HFF-Myc (cell line): ENCODE data around the gene AGAP1.
A peak's percentile ranks its signal among the peaks of the same experiment; 100 is the strongest.

Experiments
- DNase-seq: peaks from one replicate; pipeline ENCODE4 v3.0.0-alpha.2; 2011; ENCODE audit warnings: low read depth; ENCODE audit errors: extremely low read depth
- H3K4me3 ChIP-seq: replicated peaks from 2 replicates; pipeline ENCODE4 v1.5.1; 2011; ENCODE audit warnings: low read depth, mild to moderate bottlenecking, control low read depth, low read length
- TF ChIP-seq, protein P1 (sequence below): IDR thresholded peaks from 2 replicates; pipeline ENCODE4 v1.5.1; 2012; ENCODE audit warnings: mild to moderate bottlenecking, low read depth, low read length, control low read depth; ENCODE audit errors: missing control alignments

The AGAP1 gene

DNA sequence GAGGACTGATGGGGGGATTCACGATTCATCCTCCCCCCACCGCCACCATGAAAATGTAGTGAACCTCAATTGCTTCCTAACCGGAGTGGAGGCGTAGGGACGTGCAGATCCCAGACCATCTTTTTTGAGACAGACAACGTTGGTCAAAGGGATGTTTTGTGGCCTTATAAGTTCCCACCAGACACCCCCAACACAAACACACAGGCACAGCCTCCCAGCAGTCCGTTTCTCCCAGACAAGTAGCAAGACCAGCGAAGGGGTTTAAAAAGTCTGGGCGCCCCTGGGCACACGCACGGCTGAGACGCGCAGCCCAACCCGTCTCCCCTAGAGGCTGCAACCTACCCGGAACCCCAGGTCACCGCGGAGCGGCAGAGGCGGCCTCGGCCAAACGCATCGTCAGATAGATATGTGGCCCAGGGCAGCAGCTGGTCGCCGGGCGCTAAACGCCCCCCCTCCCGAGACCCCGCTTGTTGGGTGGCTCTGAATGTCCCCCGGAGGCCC lies 673.0 kb downstream of the AGAP1 start:
- no peak overlapping the region for H3K4me3 ChIP-seq
- TF ChIP-seq, protein P1, sequence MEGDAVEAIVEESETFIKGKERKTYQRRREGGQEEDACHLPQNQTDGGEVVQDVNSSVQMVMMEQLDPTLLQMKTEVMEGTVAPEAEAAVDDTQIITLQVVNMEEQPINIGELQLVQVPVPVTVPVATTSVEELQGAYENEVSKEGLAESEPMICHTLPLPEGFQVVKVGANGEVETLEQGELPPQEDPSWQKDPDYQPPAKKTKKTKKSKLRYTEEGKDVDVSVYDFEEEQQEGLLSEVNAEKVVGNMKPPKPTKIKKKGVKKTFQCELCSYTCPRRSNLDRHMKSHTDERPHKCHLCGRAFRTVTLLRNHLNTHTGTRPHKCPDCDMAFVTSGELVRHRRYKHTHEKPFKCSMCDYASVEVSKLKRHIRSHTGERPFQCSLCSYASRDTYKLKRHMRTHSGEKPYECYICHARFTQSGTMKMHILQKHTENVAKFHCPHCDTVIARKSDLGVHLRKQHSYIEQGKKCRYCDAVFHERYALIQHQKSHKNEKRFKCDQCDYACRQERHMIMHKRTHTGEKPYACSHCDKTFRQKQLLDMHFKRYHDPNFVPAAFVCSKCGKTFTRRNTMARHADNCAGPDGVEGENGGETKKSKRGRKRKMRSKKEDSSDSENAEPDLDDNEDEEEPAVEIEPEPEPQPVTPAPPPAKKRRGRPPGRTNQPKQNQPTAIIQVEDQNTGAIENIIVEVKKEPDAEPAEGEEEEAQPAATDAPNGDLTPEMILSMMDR, result no peak

DNA sequence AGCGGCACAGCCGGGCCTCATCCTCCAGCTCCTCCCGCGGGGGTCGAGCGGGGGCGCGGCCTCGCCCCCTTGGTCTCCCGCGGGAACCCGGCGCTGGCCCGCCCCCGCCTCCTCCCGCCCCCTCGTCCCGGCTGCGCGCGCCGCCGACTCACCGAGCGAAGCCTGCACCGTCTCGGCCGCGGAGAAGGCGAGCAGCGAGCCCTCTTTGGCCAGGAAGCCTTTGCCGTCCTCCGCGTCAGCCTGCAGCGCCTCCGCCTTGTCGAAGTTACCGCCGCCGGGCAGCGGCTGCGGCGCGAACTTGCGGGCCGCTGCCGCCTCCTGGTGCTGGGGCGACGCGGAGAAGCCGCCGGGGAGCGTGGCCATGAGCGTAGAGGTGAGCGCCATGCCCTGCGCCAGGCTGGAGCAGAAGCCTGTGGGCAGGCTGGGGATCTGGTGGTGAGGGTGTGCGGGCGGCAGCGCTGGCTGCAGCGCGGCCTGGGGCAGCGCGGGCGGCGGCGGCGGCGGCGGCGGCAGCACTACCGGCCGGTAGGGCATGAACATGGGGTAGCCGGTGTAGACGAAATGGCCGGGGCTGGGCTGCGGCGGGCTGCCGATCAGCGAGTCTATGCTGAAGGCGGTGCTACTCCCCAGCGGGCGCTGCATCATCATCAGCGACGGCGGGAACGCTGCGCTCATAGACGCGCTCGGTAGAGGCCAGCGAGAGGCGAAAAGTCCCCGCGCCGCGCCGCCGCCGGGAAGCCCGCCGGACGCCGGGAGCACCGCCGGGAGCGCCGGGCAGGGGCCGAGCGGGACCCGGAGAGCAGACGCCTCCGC lies 673.7 kb downstream of the AGAP1 start:
- TF ChIP-seq, protein P1, result peak; percentile 17
- DNase-seq, result no peak
- no peak overlapping the region for H3K4me3 ChIP-seq

More for the DNA sequence above, 673.0 kb downstream of the AGAP1 start:
- DNase-seq, result no peak

DNA sequence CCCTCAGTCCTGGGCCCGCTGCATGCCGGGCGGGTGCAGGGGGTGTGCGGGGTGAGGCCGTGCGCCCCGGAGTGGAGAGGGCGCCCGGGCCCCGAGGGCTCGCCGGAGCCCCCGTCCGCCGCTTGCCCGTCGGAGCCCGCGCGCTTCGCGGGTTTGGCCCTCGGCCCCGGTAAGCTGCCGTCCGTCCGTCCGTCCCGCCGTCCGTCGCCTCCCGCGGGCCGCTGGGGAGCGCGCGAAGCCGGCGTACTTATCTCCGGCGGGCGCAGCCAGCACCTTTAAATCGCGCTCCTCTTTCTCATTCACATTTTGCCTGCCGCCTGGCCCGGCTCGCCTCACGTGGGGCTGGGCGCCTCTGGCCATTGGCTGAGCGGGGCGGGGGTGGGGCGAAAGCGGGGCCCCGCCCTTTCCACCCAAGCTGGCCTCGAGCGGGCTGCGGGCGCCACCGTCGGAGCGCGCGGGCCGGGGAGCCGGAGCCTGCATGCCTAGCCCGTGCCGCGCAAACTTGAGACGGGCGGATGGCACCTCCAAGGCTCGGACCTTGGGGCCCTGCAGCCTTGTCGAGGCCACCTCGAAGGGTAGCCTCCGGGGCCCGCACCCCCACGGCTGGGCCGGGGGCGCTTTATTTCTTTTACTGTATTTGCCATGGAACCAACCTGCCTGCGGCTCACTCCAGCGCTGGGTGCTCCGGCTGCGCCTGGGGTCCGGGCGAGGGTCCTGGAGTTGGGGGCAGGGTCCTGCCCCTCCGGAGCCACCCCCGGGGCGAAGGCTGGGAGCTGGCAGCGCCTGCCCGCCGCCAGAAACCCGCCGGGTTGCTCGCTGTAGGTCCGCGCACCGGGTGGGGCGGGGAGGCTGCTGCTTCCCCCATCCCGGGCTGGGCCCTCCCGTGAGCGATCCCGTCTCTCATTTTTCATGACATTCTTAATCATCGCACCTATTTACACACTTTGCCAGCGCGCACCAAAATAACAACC lies 674.6 kb downstream of the AGAP1 start, which contains the start of gene GBX2:
GBX2 (minus strand) TSS at position 277 of the 971 bp plus-strand sequence. CDS start 415 bp downstream, outside the sequence.
- H3K4me3 ChIP-seq, result no peak within 1 kb of the TSS
- no peak for DNase-seq
- TF ChIP-seq, protein P1, result no peak

DNA sequence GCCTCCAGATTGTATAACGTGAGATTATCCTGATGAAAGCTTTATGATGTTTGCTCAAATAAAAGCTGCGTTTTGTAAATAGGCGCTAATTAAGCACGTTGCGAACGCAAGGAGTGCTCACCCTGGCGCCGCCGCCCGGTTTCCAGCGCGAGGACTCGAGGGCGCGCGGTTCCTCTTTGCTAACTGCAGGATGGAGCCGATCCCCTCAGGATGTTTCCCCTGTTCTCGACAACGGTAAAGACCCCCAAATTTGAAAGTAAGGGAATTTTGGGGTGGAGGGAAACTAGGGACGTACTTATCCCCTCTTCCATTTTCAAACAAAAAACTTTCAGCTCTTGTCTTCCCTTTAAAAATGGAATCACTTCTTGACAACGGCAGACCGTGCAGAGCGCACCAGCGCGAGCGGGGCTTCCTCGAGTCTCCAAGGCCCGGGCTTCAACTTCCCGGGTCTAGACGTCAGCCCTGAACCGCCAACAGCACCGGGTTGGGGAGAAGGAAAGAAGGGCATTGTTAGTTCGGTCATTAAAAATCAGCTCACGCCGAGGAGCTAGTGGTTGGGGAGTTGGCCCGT lies 675.4 kb downstream of the AGAP1 start:
- TF ChIP-seq, protein P1, result no peak
- no peak overlapping the region for H3K4me3 ChIP-seq
- DNase-seq, result no peak

DNA sequence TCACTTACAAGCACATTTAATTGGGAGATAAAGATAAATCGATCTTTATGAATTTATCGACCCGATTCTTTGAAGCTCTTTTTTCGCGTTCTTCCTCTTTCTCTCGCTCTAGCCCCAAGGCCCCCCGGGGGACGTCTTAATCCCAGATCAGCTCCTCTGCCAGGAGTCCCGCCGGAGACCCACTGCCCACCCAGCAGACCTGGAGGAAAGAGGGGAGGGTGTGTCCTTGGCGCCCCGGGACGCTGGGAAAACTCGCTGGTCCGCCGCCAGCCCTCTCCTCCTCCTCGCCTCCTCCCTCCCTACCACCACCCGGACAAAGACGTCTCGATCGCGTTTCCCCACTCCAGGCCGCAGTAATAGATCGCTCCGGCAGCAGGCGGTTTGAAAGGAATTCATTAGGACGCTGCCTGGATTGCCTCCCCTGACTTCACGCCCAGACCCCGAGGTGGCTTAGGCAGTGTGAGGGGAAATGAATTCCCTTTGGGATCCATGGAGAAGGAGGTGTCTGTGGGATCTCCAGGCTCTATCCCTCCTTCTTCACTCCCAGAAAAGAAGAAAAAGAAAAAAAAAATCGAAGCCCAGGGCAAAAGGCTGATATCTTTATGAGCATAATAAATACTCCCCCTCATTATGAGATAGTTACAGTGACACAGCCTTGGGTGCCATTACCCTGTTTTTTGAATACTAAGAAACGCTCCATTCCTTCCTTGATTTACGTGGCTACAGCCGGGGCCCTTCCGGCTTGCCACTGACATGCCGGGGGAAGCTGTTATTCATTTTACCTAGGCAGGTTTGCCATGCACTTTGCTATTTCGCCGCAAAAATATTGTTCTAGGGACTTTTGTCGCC lies 676.1 kb downstream of the AGAP1 start:
- no peak for DNase-seq
- H3K4me3 ChIP-seq, result no peak overlapping the region
- TF ChIP-seq, protein P1, result no peak
